Measurements from ENCODE around the gene PRDM8. TPM values are rescaled to one million over a fixed set of nuclear protein-coding genes. Genes with fewer than 3 reads are reported as not detected.
A peak's percentile ranks its signal among the peaks of the same experiment; 100 is the strongest.

PRDM8 gene
- total RNA-seq, 1 experiment from 2014 or later: 1.2 TPM

- in situ Hi-C loops (cut with HindIII; ENCODE audit: low pct_unique_long_range_greater_than_20kb, low sequenced_read_pairs): no loop called here
- no peak for DNase-seq (ENCODE audit: low read depth)
Observed at GRCh38 chr4:80213117-80213815, 16.0 kb downstream of the PRDM8 start.

- in situ Hi-C loops (cut with HindIII; ENCODE audit: low pct_unique_long_range_greater_than_20kb, low sequenced_read_pairs): no loop called here
- peak; percentile 32 for DNase-seq (ENCODE audit: low read depth)
Observed at GRCh38 chr4:80215449-80216052, 18.2 kb downstream of the PRDM8 start.

DNA sequence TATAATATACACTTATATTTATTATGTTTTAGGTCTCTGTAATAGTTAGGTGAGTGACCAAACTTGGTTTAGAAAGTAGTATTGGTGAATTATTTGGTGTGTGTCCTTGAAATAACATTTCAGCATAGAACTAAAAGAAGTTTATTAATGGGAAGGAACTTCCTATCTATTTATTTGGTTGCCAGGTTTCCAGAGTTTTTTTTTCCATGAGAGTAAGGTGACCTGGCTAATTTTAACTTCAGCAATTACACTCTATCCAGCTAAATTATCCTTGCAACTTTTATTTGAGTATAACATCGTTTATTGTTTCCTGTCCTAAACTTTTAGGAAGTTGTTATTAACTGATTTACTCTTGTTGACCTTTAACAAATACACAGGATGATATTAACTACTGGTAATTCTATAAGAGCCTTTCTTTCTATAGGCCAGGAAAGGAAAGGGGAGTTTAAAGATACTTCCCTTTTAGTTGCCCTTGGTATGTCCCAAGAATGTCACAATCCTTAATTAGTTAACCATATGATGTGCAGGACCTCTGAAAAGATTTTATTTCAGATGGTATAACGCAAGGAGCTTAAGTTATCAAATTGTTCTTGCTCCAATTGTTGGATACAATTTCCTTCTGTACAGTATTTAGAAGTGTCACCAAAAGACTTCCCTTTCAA, 18.9 kb downstream of the PRDM8 start:
- in situ Hi-C loops (cut with HindIII; ENCODE audit: low pct_unique_long_range_greater_than_20kb, low sequenced_read_pairs): no loop called here
- DNase-seq (ENCODE audit: low read depth): no peak

DNA sequence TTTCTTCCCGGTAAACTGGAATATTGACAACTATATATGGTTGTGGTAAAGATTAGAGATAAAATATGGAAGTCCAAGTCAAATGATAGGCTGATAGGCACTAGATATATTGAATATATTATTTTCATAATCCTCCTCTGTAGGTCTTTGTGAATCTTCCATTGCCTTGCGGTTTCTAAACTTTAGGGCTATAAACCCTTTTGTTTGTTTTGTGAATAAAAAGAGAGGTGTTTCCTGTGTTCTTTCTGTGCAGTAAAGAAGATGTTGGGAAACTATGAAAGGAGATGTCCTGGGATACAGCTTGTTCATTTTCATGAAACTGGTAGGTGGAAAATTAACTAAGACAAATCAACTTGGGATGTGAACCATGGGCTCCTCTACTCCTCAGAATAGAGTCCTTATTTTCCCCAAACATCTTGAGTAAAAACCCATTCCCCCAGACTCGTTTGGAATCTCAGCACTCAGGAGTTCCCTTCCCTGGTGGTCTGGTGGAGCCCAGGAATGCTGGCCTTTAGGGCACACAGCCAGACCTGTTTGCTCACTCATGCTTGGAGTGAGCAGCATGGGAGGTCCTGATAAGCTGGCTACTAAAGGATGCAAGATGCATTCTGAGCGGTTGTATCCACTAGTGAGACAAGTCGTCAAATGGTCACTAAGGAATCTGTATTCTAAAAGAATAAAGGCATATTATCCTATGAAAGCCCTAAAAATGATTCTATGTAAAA, 22.2 kb downstream of the PRDM8 start:
- DNase-seq (ENCODE audit: low read depth): no peak
- in situ Hi-C loops (cut with HindIII; ENCODE audit: low pct_unique_long_range_greater_than_20kb, low sequenced_read_pairs): no loop called here

GRCh38 chr4:80220711-80221110, 23.4 kb downstream of the PRDM8 start:
- in situ Hi-C loops (cut with HindIII; ENCODE audit: low pct_unique_long_range_greater_than_20kb, low sequenced_read_pairs): no loop called here
- DNase-seq (ENCODE audit: low read depth): no peak

DNA sequence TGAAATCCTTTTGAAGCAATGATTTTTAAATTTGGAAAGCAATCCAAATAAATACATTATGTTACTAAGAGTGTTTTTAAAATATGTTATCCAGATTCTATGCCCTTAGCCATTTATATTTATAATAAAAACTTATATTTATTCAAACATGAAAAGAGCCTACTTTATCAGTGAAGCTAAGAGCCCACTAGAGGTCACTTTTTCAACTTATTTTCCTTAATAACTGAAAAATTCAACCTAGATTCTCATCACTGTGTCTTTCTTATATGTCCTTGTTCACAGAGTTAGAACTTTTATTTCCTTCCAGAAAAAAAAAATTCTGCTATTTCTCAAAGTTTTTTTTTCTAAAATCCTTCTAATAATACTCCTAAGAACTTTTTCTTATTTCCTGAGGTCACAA, 23.9 kb downstream of the PRDM8 start:
- no peak for DNase-seq (ENCODE audit: low read depth)
- in situ Hi-C loops (cut with HindIII; ENCODE audit: low pct_unique_long_range_greater_than_20kb, low sequenced_read_pairs): no loop called here

GRCh38 chr4:80225595-80225994, 28.3 kb downstream of the PRDM8 start:
- no peak for DNase-seq (ENCODE audit: low read depth)
- in situ Hi-C loops (cut with HindIII; ENCODE audit: low pct_unique_long_range_greater_than_20kb, low sequenced_read_pairs): no loop called here

DNA sequence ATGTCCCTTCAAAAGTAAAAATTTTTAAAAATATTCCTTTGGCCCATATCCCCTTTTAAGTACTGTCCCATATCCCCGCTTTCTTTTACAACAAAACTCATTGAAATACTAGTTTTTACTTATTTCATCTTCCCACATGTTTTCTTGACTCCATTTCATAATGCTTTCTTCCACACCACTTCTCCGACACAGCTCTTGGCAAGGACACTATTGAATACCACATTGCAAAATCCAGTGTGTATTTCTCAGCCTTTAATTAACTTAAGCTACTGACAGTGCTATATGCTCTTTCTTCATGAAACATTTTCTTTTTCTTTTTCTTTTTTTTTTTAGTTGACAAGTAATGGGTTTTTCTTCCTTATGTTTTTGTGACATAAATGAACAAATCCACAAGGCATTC, 28.8 kb downstream of the PRDM8 start:
- in situ Hi-C loops (cut with HindIII; ENCODE audit: low pct_unique_long_range_greater_than_20kb, low sequenced_read_pairs): no loop called here
- no peak for DNase-seq (ENCODE audit: low read depth)

GRCh38 chr4:80228460-80228859, 31.2 kb downstream of the PRDM8 start:
- in situ Hi-C loops (cut with HindIII; ENCODE audit: low pct_unique_long_range_greater_than_20kb, low sequenced_read_pairs): no loop called here
- no peak for DNase-seq (ENCODE audit: low read depth)

DNA sequence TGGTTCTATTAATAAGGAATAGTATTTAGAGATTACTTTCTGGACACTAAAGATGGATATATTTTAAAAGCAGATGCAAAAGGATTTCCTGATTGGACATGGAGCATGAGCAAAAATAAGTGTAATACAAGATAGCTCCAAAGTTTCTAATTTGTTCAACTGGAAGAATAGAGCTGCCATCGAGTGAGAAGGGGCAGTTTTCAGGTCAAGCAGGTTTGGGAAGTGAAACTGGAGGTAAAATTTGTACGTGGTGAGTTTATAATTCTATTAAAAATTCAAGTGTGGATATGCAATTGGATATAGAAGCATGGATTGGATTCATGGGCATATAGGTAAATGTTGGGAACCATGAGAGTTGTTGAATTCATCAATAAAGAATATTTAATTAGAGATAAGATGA, 31.8 kb downstream of the PRDM8 start:
- no peak for DNase-seq (ENCODE audit: low read depth)
- in situ Hi-C loops (cut with HindIII; ENCODE audit: low pct_unique_long_range_greater_than_20kb, low sequenced_read_pairs): no loop called here

GRCh38 chr4:80229590-80229989, 32.3 kb downstream of the PRDM8 start:
- DNase-seq (ENCODE audit: low read depth): no peak
- in situ Hi-C loops (cut with HindIII; ENCODE audit: low pct_unique_long_range_greater_than_20kb, low sequenced_read_pairs): no loop called here

- no peak for DNase-seq (ENCODE audit: low read depth)
- in situ Hi-C loops (cut with HindIII; ENCODE audit: low pct_unique_long_range_greater_than_20kb, low sequenced_read_pairs): no loop called here
Observed at GRCh38 chr4:80231180-80231579, 33.9 kb downstream of the PRDM8 start.

GRCh38 chr4:80232707-80233370, 35.5 kb downstream of the PRDM8 start:
- no peak for DNase-seq (ENCODE audit: low read depth)

DNA sequence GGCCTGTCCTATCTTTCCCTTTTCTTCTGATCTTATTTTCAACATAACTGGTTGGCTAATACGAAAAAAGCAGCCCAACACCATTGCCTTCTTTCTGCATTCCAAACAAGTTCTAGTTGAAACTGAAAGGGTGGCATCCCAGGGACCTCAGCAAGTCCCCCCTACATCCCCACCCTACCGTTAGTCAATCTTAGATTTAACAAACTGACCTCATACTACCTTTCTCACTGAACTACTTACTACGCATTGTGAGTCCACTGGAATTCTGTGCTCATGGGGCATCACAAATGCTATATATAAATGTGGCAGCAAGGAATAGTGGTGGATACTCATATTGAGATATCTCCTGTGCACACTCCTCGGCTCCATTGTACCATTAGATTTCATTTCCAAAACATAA, 36.1 kb downstream of the PRDM8 start:
- in situ Hi-C loops (cut with HindIII; ENCODE audit: low pct_unique_long_range_greater_than_20kb, low sequenced_read_pairs): no loop called here
- no peak for DNase-seq (ENCODE audit: low read depth)

More at GRCh38 chr4:80232707-80233370, 35.5 kb downstream of the PRDM8 start:
- in situ Hi-C loops (cut with HindIII; ENCODE audit: low pct_unique_long_range_greater_than_20kb, low sequenced_read_pairs): no loop called here

DNA sequence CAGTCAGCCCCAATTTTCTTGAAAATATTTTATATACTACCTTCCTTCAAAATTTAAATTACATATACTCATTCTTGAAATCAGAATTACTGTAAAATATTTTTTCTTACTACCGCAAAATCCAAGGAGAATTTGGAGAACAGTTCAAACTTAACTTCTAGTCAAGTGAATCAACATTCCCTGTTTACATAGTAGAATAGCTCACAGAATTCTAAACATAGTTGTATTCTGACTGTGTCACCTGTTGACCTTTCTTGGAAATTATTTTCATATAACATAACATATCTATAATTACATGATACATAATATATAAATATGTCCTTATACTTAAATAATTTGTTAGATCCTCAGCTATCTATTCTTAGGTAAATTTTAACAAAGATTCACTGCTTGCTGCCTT, 38.1 kb downstream of the PRDM8 start:
- in situ Hi-C loops (cut with HindIII; ENCODE audit: low pct_unique_long_range_greater_than_20kb, low sequenced_read_pairs): no loop called here
- no peak for DNase-seq (ENCODE audit: low read depth)

DNA sequence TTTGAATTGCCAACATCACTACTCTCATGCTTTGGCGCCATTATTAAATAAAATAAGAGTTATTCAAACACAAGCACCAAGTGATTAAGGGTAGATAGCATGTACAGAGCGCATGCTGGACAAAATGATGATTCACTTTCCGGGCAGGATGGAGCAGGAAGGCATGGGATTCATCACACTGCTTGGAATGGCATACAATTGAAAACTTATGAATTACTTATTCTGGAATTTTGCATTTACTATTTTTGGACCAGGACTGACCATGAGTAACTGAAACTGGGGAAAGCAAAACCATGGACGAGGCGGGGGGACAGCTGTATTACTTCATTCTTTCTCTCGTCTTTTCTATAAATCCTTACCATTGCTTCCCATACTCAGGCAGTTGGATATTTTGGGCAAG, 40.7 kb downstream of the PRDM8 start:
- no peak for DNase-seq (ENCODE audit: low read depth)

DNA sequence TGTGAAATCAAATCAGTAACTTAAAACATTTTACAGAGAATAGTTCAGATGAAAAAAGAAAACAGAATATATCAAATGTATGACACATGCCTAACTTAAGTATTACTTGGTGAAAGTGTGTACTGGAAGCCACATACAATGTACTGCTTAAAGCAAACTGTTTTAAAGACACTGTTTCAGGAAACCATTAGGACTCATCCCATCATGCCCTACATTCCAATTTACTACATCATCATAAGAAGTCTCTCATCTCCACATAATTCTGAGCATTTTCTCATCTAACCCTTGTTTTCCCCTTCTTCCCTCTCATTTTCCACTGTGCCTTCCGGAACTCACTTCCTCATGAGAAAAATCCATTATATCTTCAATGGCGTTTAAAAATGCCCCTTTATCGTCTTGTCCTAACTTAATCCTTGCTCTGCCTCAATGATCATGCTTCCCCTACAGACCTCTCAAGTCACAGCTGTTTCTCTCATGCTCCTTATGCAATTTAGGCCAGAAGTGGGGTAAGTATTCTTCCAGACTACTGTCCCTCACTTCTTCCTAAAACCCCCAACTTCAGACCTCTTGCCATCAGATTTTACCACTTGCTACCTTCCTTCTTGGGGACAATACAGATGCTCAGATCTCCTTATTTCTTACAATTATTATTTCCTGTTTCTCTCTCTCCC, 42.3 kb downstream of the PRDM8 start:
- DNase-seq (ENCODE audit: low read depth): no peak
- in situ Hi-C loops (cut with HindIII; ENCODE audit: low pct_unique_long_range_greater_than_20kb, low sequenced_read_pairs): no loop called here

More for the DNA sequence above, 40.7 kb downstream of the PRDM8 start:
- in situ Hi-C loops (cut with HindIII; ENCODE audit: low pct_unique_long_range_greater_than_20kb, low sequenced_read_pairs): no loop called here

DNA sequence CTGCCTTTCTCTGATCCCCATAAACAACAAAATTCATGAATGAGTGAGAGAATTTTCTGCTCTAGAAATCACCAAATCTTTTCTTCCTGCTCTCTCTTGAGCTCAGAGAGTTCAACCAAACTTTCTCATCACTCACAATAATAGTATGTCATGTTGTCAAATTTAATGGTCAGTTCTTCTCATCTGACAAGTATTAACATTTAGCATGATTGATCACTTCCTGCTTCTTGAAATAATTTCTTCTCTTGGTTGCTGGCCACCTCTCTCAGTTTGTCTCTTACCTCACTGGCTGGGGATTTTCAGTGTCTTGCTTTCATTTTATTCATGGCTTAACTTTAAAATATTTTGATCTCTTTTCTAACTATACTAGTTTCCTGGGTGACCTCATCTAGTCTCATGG, 43.7 kb downstream of the PRDM8 start:
- no peak for DNase-seq (ENCODE audit: low read depth)

More for the DNA sequence above, 43.7 kb downstream of the PRDM8 start:
- in situ Hi-C loops (cut with HindIII; ENCODE audit: low pct_unique_long_range_greater_than_20kb, low sequenced_read_pairs): no loop called here
